Skin of body (tissue), 2 donors: ENCODE measurements around the gene ABRACL. TPM values are rescaled to one million over a fixed set of nuclear protein-coding genes. Genes with fewer than 3 reads are reported as not detected.
"Not testable (repeated sequence)": the region's sequence is repeated elsewhere in the genome, so short reads cannot be mapped to it uniquely, and the experiment has no call there.

Experiments used
- DNase-seq: peaks from one replicate; lab custom pipeline; 2025; lab: John Stamatoyannopoulos, UW
- total RNA-seq: library from RNA; depleted of rRNA; stranded (reverse); fragments of >200 nt; gene quantifications from one replicate; pipeline ENCODE4 v1.2.3, GENCODE V29; 2014

Gene ABRACL
- total RNA-seq, result 26.1 TPM

DNA sequence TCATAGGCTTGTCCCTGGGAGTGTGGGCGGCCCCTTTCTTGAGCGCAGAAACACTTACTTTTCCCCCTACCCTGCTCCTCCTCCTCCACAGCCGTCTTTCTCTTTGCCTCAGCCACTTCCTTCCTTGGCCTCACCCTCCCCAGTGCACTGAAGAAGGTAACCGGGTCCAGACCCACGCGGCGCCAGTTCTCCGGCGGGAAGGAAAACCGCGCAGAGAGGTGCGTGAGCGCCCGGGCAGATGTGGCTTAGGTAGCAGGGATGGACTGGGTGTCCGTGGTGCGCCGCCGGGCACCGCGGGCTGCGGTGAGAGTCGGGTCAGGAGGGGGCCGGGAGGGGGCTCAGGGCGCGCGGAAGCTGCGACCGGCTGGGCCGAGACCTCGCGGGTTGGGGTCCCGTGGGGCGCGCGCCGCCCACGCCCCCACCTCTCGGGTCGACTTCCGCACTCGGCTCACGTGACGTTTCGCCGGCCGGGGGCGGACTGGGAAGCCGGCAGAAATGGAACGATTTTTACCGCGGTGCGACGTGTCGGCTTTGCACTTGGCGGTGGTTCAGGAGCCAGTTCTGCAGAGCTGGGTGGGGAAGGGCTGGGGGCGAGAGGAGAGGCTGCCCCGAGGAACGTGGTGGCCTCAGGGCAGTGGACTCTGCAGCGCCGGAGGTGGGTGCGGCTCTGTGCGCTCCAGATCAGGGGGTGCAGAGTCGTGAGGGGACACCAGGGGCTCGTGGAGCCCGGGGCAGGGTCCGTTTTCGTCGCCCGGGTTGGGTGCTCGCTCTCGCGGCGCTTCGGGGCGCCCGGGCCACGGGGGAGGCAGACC lies at the start of gene ABRACL:
Gene ABRACL, plus strand, starts transcription at position 88 of the 812 bp plus-strand sequence. CDS start 5,416 bp downstream, outside the sequence.
- peak; percentile 53 for DNase-seq

GRCh38 chr6:138979365-138979764 lies 49.2 kb upstream of the ABRACL start:
- DNase-seq, result no peak

- no peak for DNase-seq
Observed at GRCh38 chr6:138979813-138980668, 48.5 kb upstream of the ABRACL start.

- DNase-seq, result no peak
Observed at GRCh38 chr6:138981416-138981815, 47.1 kb upstream of the ABRACL start.

DNA sequence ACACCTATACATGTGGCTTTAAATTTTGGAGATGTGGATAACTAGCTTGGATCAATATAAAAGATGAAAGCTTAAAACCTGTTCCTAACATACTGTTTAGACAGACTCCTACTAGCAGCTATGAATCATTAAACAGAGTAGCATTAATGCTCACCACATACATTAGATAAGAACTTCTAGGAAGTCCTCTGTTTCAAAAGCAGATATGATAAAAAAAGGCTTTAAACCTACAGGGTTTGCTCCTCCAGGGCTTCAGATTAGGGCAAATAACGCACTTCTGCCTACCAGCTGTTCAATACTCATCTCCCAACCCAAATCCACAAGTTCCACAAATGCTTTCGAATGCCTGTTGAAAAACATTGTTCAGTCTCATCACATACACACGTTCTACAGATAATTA lies 42.0 kb upstream of the ABRACL start:
- DNase-seq, result no peak

DNA sequence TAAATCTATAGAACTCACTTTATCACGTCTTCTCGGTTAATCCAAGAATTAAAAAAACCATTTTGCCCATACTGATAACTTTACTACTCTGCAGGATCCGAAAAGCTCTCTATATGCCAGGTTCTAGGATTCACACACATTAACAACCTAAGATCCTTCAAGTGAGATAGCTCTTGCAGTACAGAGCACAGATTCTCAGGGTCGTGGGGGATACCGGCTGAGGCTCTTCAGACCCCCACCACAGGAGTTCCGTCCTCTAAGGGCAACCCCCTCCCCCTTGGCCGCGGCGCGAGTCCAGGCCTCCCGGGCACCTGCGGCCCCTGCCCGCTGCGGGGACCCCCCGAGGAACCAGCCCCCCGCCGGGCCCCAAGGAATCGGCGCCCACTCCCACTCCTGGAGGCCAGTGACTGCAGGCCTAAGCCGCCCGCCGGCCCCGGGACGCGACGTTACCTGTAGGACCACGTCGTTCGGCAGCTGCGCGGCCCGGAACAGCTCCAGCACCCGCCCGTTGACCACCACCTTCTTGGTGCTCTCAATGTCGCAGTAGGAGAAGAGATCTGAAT lies 41.4 kb upstream of the ABRACL start:
- DNase-seq, result no peak

GRCh38 chr6:138987643-138988468 lies 40.7 kb upstream of the ABRACL start, which contains the start of gene REPS1:
Gene REPS1 (minus strand): TSS chr6:138988253. CDS start chr6:138987682, 571 bp downstream.
- peak; percentile 78 for DNase-seq

DNA sequence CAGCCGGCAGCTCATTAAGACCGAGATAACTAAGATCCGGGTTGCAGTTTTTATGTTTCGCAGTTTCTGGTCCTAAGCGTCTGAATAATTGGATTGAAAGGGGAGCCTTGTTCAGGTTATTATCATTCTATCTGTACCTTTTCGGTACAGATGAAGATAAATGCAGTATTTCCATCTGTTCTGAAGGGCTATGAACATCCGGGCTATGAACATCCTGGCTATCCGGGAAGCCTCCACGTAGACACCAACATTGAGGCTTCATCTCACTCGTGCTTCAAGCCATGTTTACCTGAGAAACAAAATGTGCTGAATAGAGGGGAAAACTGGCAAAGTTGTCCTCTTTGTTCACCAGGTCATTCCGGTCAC lies 40.1 kb upstream of the ABRACL start:
- DNase-seq, result peak; percentile 27

DNA sequence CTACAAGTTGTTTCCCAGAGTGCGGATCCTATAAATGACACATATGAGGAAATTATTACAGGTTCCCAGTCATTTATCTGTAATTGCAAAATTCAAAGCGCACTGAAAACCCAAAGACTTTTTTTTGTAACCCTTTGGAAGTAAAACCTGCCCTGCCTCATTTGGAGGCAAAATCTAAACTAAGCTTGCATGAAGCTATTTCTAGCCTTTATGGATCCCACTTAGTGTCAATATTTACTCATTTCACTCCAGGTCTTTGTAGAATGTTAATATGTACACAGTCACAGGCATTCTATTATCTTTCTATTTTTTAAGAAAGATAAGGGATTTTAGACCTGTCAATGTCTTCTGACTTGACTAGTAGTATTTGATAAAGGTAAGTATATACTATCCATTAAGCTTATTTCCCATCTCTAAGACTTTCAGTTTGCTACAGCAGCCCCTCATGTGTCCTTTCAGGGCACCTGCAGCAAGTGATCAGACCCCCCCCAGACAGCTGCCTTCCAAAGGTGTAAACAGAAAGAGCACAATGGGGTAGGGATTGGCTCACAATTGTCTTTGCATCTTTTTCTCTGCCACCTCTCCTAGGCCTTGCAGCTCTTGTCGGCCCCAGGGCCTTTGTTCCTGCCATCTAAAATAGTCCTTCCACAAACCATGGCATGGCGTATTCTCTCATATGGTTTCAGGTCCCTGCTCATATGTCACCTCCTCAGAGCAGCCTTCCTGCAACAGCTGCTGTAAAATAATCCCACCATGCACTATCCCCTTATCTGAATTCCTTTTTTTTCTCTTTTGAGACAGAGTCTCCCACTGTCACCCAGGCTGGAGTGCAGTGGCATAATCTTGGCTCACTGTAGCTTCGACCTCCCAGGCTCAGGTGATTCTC lies 39.2 kb upstream of the ABRACL start:
- no peak for DNase-seq

GRCh38 chr6:138991206-138991605 lies 37.3 kb upstream of the ABRACL start:
- no peak for DNase-seq

GRCh38 chr6:138992965-138993364 lies 35.6 kb upstream of the ABRACL start:
- DNase-seq, result not testable (repeated sequence)

DNA sequence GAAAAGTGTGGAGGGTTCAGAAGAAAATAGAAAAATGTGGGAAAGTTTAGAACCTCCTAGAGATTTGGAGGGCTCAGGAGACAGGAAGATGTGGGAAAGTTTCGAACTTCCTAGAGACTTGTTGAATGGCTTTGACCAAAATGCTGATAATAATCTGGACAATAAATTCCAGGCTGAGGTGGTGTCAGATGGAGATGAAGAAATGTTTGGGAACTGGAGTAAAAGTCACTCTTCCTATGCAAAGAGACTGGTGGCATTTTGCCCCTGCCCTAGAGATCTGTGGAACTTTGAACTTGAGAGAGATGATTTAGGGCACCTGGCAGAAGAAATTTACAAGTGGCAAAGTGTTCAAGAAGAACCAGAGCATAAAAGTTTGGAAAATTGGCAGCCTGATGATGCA lies 35.1 kb upstream of the ABRACL start:
- not testable (repeated sequence) for DNase-seq

GRCh38 chr6:138996524-138996923 lies 32.0 kb upstream of the ABRACL start:
- no peak for DNase-seq

- no peak for DNase-seq
Observed at GRCh38 chr6:138997136-138997535, 31.4 kb upstream of the ABRACL start.

DNA sequence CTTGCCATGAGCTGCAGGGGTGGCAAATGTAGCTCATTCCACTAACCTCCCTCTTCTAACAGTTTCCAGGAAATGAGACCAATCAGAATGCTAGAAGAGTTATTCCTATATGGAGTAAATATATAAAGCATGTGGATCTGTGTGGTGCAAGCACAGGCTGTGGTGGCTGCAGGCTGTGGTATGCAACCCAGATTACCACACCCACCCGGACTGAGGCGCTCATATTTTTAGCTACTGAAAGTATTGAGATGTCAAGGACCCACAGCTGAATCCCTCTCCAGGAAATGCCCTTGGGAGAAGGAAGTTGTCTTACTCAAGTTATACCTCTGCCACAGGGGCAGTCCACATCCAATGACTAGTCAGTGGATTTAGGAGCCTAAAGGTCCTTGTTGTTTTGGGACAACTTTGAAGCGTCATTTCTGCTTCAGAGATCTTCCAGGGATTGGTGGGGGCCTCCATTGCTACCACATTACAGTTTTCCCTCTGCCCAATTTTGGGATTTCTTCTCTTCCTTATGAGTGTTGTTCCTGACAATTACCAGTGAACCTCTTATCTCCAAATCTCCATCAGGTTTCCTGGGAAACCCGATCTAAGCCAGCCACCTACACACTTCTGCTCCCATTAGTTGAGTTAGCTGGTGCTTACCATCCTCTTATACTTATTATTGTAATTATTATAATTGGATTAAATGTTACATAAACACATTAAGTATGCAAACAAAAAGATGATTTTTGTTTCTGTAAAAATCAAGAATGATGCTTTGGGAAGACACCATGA lies 28.4 kb upstream of the ABRACL start:
- no peak for DNase-seq

DNA sequence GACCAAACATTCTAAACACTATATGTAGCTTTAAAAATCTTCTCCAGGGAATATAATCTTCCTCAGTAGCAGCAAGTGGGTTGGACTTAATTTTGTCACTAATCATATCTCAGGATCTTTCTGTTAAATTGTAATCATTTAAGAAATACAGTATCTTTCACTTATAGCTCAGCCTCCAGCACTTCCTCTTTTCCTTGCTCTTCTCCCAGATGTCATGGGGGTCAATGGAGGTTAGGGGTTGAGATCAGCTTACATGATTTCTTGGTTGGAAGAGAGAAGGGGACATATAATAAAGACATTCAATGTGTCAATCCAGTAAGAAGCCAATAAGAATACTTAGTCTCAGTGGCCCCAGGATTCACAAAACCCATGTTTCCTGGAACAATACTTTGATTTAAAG lies 24.8 kb upstream of the ABRACL start:
- no peak for DNase-seq

- DNase-seq, result no peak
Observed at GRCh38 chr6:139006477-139006876, 22.1 kb upstream of the ABRACL start.

DNA sequence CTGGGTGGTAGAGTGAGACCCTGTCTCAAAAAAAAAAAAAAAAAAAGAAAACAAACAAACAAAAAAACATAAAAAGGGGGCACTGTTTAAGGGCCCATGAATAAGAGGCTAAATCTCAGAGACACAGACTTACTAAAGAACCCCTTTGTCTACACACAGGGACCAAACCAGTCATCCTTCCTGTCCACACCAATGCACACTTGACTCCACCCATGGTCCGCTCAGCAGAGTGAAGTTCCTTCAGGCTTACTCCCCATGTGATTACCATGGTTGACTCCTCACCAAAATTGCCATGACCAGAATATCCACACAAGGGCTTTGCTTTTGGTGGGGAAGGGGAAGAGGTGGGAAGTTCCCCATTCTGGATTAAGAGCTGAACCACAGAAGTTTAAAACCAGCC lies 21.1 kb upstream of the ABRACL start:
- DNase-seq, result no peak

- no peak for DNase-seq
Observed at GRCh38 chr6:139008117-139008516, 20.4 kb upstream of the ABRACL start.
